SU-DHL-6 (cell line): ENCODE results near the gene KLF16.

ENCODE experiments used
- H2AFZ ChIP-seq: fragments of 200-600 bp; sonication (generic); 2 replicates; pipeline ENCODE4 v1.6.1; 2014; ENCODE audit warnings: low read depth, mild to moderate bottlenecking, moderate library complexity, mixed read lengths, antibody characterized with exemption, low read length; ENCODE audit not compliant: severe bottlenecking
- H3F3A ChIP-seq: fragments of 200-600 bp; shearing (Covaris generic); 2 replicates; pipeline ENCODE4 v1.6.0; 2016; ENCODE audit warnings: antibody characterized with exemption, mild to moderate bottlenecking; ENCODE audit not compliant: insufficient read depth
- H3K27ac ChIP-seq: fragments of 200-600 bp; sonication (generic); 2 replicates; pipeline ENCODE4 v1.5.1; 2016; ENCODE audit warnings: low read depth, mild to moderate bottlenecking, low read length, moderate library complexity, mixed read lengths
- H3K27me3 ChIP-seq: fragments of 200-600 bp; sonication (generic), shearing (Covaris generic); 2 replicates; pipeline ENCODE4 v1.6.0; 2014; ENCODE audit warnings: mild to moderate bottlenecking, low read length
- H3K36me3 ChIP-seq: fragments of 200-600 bp; sonication (generic); 2 replicates; pipeline ENCODE4 v1.6.1; 2014; ENCODE audit warnings: mild to moderate bottlenecking, low read length, mixed read lengths
- H3K4me2 ChIP-seq: fragments of 300-600, 200-600 bp; shearing (Covaris generic), sonication (generic); 2 replicates; pipeline ENCODE4 v1.6.0; 2014; ENCODE audit warnings: low read length, low read depth, mild to moderate bottlenecking; ENCODE audit not compliant: poor library complexity, severe bottlenecking
- H3K4me3 ChIP-seq: fragments of 200-600 bp; sonication (generic); 2 replicates; pipeline ENCODE4 v1.5.1; 2014; ENCODE audit warnings: antibody characterized with exemption, low read length, mild to moderate bottlenecking, mixed read lengths; ENCODE audit not compliant: insufficient read depth, poor library complexity, severe bottlenecking
- H3K79me2 ChIP-seq: fragments of 200-600 bp; sonication (generic); 2 replicates; pipeline ENCODE4 v1.6.1; 2014; ENCODE audit warnings: mild to moderate bottlenecking, low read length, moderate library complexity; ENCODE audit not compliant: insufficient read depth
- H3K9ac ChIP-seq: fragments of 200-600 bp; sonication (generic); 2 replicates; pipeline ENCODE4 v1.7.0; 2014; ENCODE audit warnings: mild to moderate bottlenecking, low read length
- H3K9me2 ChIP-seq: fragments of 200-600 bp; sonication (generic); replicated peaks from 2 replicates; pipeline ENCODE4 v1.6.1; 2014; ENCODE audit warnings: low read length; ENCODE audit not compliant: insufficient read depth
- H3K9me3 ChIP-seq: fragments of 200-600 bp; sonication (generic); 2 replicates; pipeline ENCODE4 v1.6.1; 2014; ENCODE audit warnings: low read length, mixed read lengths; ENCODE audit not compliant: insufficient read depth
- H4K20me1 ChIP-seq: fragments of 200-600 bp; sonication (generic); 2 replicates; pipeline ENCODE4 v1.6.1; 2014; ENCODE audit warnings: low read depth, mild to moderate bottlenecking, antibody characterized with exemption, low read length, moderate library complexity, mixed read lengths
- EZH2phosphoT487 ChIP-seq: fragments of 200-600 bp; sonication (generic), shearing (Covaris generic); conservative IDR thresholded peaks from 2 replicates; pipeline ENCODE4 v1.6.1; 2018; ENCODE audit warnings: mild to moderate bottlenecking, antibody characterized with exemption, low read length, moderate library complexity, mixed read lengths
- TF ChIP-seq, protein P1 (sequence below): fragments of 200-600 bp; sonication (generic); IDR thresholded peaks from one replicate; pipeline ENCODE4 v1.5.1; 2017; ENCODE audit warnings: antibody characterized with exemption, mild to moderate bottlenecking, low read length, moderate library complexity; ENCODE audit not compliant: insufficient read depth, poor library complexity, severe bottlenecking

KLF16 gene

DNA sequence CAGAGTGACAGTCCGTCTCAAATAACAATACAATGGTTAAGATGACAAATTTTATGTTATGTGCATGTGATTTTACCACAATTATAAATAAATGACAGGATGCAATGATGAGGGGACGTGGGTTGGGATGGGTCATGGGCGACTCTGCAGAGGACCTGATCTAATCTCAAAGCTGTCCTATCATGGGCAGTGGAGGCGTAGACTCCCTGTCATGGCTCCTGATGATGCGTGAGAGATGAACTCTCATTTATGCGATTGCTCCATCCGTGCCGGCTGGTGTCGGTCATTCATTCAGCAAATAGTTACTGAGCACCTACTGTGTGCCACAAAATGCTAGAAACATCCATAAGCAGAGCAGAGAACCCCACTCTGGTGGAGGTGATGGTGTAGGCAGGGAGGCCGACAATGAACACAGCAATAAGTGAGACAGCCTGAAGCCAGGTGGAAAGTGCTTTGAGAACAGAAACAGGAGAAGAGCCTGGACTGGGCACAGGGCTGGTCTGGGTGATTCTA lies 13.4 kb downstream of the KLF16 start:
- no peaks in the 10 kb centered on the region for H3K36me3 ChIP-seq
- no peak overlapping the region for H3K9ac ChIP-seq
- H3K27me3 ChIP-seq = no peaks in the 10 kb centered on the region
- H3K4me2 ChIP-seq = no peak overlapping the region
- TF ChIP-seq, protein P1, sequence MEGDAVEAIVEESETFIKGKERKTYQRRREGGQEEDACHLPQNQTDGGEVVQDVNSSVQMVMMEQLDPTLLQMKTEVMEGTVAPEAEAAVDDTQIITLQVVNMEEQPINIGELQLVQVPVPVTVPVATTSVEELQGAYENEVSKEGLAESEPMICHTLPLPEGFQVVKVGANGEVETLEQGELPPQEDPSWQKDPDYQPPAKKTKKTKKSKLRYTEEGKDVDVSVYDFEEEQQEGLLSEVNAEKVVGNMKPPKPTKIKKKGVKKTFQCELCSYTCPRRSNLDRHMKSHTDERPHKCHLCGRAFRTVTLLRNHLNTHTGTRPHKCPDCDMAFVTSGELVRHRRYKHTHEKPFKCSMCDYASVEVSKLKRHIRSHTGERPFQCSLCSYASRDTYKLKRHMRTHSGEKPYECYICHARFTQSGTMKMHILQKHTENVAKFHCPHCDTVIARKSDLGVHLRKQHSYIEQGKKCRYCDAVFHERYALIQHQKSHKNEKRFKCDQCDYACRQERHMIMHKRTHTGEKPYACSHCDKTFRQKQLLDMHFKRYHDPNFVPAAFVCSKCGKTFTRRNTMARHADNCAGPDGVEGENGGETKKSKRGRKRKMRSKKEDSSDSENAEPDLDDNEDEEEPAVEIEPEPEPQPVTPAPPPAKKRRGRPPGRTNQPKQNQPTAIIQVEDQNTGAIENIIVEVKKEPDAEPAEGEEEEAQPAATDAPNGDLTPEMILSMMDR = no peak
- TF ChIP-seq EZH2phosphoT487 = no peak
- H3K4me3 ChIP-seq = no peak overlapping the region
- no peaks in the 10 kb centered on the region for H3K9me2 ChIP-seq
- no peak overlapping the region for H2AFZ ChIP-seq
- H3K79me2 ChIP-seq = peaks cover 45% of the 10 kb centered on the region
- no peak overlapping the region for H3K27ac ChIP-seq
- H3K9me3 ChIP-seq = no peaks in the 10 kb centered on the region
- peaks cover 13% of the 10 kb centered on the region for H3F3A ChIP-seq
- H4K20me1 ChIP-seq = peaks cover 11% of the 10 kb centered on the region; the same call in 1 of the 2 replicates

DNA sequence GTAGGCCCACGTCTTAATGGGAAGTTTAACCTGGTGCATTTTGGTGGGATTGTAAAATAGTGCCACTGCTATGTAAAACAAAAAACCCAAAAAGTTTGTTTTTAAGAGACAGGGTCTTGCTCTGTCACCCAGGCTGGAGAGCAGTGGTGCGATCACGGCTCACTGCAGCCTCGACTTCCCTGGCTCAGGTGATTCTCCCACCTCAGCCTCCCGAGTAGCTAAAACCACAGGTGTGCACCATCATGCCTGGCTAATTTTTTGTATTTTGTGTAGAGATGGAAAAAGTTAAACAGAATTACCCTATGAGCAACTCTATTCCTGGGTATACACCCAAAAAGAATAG lies 14.3 kb downstream of the KLF16 start:
- Histone ChIP-seq H3K9me3 (no peaks in the 10 kb centered on the region), H3K4me3 (peak overlapping the region; percentile 44), H3F3A (peaks cover 13% of the 10 kb centered on the region), H3K27ac (peak overlapping the region; percentile 93), H3K36me3 (no peaks in the 10 kb centered on the region), H3K9me2 (no peaks in the 10 kb centered on the region), H4K20me1 (peaks cover 11% of the 10 kb centered on the region; the same call in 1 of the 2 replicates), H3K4me2 (peak overlapping the region; percentile 77), H3K27me3 (no peaks in the 10 kb centered on the region), H2AFZ (no peak overlapping the region), H3K79me2 (peaks cover 52% of the 10 kb centered on the region), H3K9ac (0 out of 2 replicates have a peak overlapping the region, but pooled peaks have one; percentile 98)
- TF ChIP-seq, protein P1 = no peak
- TF ChIP-seq EZH2phosphoT487 = no peak

DNA sequence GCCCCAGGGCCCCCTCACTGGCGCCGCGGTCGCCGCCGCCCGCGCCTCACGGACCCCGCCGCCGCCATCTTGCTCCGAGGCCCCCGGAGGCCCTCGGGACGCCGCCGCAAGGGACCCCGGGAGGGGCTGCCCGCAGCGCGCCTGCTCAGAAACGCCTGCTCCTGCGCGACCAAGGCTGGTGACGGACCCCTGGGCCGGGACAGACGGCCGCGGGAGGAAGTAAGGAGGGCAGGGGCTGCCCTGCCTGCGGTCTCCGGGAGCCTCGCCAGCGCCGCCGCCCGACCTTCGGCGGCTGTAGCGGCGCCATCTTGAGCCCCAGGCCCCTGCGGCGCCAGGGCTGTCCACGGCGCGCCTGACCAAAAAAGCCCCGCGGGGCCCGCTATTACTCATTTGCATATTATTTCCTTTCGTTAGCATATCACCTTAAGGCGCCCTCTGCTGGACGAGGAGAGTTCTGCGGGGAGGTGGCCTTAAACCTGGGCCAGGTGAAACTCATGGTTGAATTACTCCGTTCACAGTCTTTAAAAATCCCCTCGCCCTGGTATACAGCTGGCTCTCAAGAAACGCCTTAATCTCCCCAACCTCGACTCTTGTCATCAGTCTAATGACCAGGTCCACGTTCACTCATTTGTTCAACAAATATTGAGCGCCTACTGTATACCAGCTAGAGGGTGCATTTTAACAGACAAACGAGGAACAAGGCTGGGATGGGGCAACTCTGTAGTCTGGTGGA lies 14.8 kb downstream of the KLF16 start, which contains the start of gene REXO1:
Gene REXO1, minus strand, starts transcription at position 85 of the 733 bp plus-strand sequence. CDS start 125 bp downstream, outside the sequence.
- peaks cover 13% of the 10 kb centered on the region for H3F3A ChIP-seq
- peaks cover 57% of the 10 kb centered on the region for H3K79me2 ChIP-seq

More for the DNA sequence above, 14.8 kb downstream of the KLF16 start, which contains the start of gene REXO1:
- H3K9ac ChIP-seq = peak within 1 kb of the TSS; percentile 98
- peak within 1 kb of the TSS; percentile 77 for H3K4me2 ChIP-seq
- peaks cover 11% of the 10 kb centered on the region; the same call in 1 of the 2 replicates for H4K20me1 ChIP-seq
- H3K27me3 ChIP-seq = no peaks in the 10 kb centered on the region
- H3K36me3 ChIP-seq = no peaks in the 10 kb centered on the region
- H3K27ac ChIP-seq = peak within 1 kb of the TSS; percentile 93
- TF ChIP-seq, protein P1 = peak; percentile 89
- TF ChIP-seq EZH2phosphoT487 = no peak
- peak within 1 kb of the TSS; percentile 92 for H3K4me3 ChIP-seq
- H3K9me3 ChIP-seq = no peaks in the 10 kb centered on the region
- H3K9me2 ChIP-seq = no peaks in the 10 kb centered on the region
- peak within 1 kb of the TSS; percentile 63 for H2AFZ ChIP-seq
